SJCRH30 (cell line): ENCODE measurements around the gene FOXD2. TPM values are rescaled to one million over a fixed set of nuclear protein-coding genes. Genes with fewer than 3 reads are reported as not detected.

Experiments
- DNase-seq, 2 experiments: peaks; one replicate each; pipeline ENCODE4 v3.0.0-alpha.2; 2015 to 2020
- H3K27ac ChIP-seq: fragments of 250-450 bp; sonication (Bioruptor Pico); 2 replicates; pipeline ENCODE4 v1.5.1; 2020; ENCODE audit warnings: mild to moderate bottlenecking, moderate library complexity
- H3K27me3 ChIP-seq: fragments of 250-450 bp; sonication (Bioruptor Pico); 2 replicates; pipeline ENCODE4 v1.5.1; 2020; ENCODE audit warnings: mild to moderate bottlenecking, moderate library complexity
- H3K36me3 ChIP-seq: fragments of 250-450 bp; sonication (Bioruptor Pico); 2 replicates; pipeline ENCODE4 v1.5.1; 2020; ENCODE audit warnings: mild to moderate bottlenecking, moderate library complexity
- H3K4me1 ChIP-seq: fragments of 250-450 bp; sonication (Bioruptor Pico); 2 replicates; pipeline ENCODE4 v1.5.1; 2020; ENCODE audit warnings: mild to moderate bottlenecking, moderate library complexity
- H3K4me3 ChIP-seq: fragments of 250-450 bp; sonication (Bioruptor Pico); 2 replicates; pipeline ENCODE4 v1.5.1; 2020; ENCODE audit warnings: mild to moderate bottlenecking, moderate library complexity
- H3K9me3 ChIP-seq: fragments of 250-450 bp; sonication (Bioruptor Pico); replicated peaks from 2 replicates; pipeline ENCODE4 v1.5.1; 2020; ENCODE audit warnings: mild to moderate bottlenecking, moderate library complexity
- total RNA-seq: library from RNA; depleted of rRNA; stranded (reverse); fragments of >200 nt; shearing (Covaris generic); gene quantifications from 2 replicates; pipeline ENCODE4 v1.2.3, GENCODE V29; 2014; rRNA removed

The FOXD2 gene
- total RNA-seq, 1 experiment from 2014 or later = 2.2 TPM

DNA sequence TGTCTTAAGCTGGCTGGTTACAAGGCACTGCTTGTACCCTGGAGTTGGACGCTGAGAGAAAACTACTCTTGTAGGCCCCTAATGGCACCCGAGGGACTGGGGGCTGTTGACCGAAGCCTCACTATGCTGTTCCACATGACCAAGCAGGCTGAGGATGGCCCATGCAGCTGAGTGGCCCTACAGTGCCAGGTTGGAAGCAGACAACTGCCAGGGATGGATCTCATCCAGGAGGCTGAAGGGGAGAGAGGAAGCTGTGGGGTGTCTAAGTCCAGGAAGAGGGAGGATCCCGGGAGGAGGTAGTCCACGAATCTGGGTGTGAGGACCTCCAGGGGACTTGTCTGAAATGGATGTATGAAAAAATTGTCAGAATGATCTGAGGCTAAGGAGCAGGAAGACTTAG, 45.8 kb downstream of the FOXD2 start:
- peaks cover under 1% of the 10 kb centered on the region; the same call in 1 of the 2 replicates for H3K27me3 ChIP-seq
- no peak overlapping the region for H3K27ac ChIP-seq
- no peak for DNase-seq
- H3K36me3 ChIP-seq = no peaks in the 10 kb centered on the region
- no peak overlapping the region for H3K4me3 ChIP-seq
- no peaks in the 10 kb centered on the region for H3K9me3 ChIP-seq
- H3K4me1 ChIP-seq = no peaks in the 10 kb centered on the region

DNA sequence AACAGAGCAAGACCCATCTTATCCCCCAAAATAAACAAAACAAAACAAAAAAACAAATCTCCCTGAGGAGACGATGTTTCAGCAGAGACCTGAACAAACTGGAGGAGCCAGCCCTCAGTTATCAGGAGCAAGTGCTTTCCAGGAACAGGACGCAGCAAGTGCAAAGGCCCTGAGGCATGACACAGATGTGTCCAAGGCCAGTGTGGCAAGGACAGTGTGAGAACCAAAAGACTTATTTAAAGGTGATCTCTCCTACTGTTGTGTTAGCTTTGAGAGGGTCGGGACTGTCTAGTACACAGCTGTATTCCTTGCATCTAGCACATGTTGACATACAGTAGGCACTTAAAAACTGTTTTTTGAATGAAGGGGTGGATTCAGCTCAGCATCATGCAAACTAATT, 48.0 kb downstream of the FOXD2 start:
- Histone ChIP-seq H3K27me3 (peaks cover 7% of the 10 kb centered on the region; the same call in 1 of the 2 replicates), H3K36me3 (no peaks in the 10 kb centered on the region), H3K27ac (no peak overlapping the region), H3K9me3 (no peaks in the 10 kb centered on the region), H3K4me1 (no peaks in the 10 kb centered on the region), H3K4me3 (no peak overlapping the region)
- DNase-seq = no peak

DNA sequence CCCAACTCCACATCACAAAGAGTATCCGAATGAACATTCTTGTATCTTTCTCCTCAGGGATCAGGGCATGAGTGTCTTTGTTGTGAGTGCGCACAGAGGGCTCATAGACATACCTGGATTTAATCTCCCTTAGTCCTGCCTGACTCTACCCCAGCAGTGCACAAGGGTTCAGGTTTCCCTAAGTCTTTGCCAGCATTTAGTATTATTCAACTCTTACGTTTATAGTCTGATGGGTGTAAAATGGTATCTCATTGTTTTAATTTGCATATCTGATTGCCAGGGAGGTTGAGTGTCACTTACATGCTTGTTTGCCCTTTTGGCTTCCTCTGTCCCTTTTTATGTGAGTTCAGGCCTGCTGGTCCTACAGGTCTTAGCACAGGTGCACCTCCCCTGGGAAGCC, 49.5 kb downstream of the FOXD2 start:
- no peak overlapping the region for H3K4me3 ChIP-seq
- no peaks in the 10 kb centered on the region for H3K36me3 ChIP-seq
- peaks cover 3% of the 10 kb centered on the region; the same call in 1 of the 2 replicates for H3K4me1 ChIP-seq
- no peak for DNase-seq
- H3K27ac ChIP-seq = no peak overlapping the region
- peaks cover 12% of the 10 kb centered on the region; the same call in 1 of the 2 replicates for H3K27me3 ChIP-seq
- H3K9me3 ChIP-seq = no peaks in the 10 kb centered on the region

DNA sequence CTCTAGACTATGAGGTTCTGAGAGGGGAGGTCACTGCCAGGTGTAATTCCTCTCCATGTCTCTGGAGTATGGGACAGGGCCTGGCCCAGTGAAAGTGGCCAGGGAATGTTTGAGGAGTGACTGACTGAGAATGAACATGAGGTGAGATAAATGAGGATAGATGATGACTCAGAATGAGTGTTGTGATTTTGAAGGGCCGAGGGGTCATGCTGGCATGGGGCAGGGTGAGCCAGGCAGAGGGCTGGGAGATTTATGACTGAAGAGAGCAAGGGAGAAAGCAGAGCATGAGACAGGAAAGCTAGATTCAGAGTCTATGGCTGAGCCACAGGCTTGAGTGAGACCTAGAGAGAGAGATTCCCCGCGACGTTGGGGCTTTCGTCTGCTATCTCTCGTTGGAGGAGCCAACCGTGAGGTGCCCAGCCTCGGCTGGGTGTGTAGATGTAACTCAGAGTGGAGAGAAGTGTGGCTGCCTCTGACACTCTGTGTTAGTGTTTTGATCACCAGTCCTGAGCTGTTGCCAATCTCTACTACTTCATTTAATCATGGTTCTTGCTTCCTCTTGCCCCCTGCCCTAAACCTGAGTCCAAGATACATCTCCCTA, 50.1 kb downstream of the FOXD2 start:
- DNase-seq = no peak

More for the DNA sequence above, 50.1 kb downstream of the FOXD2 start:
- peaks cover 18% of the 10 kb centered on the region; the same call in 1 of the 2 replicates for H3K27me3 ChIP-seq
- no peak overlapping the region for H3K4me3 ChIP-seq
- no peak overlapping the region for H3K27ac ChIP-seq
- no peaks in the 10 kb centered on the region for H3K36me3 ChIP-seq
- peaks cover 3% of the 10 kb centered on the region; the same call in 1 of the 2 replicates for H3K4me1 ChIP-seq
- no peaks in the 10 kb centered on the region for H3K9me3 ChIP-seq

Other genes starting within 250 kb of the FOXD2 start
- not detected in 2 replicates for gene PDZK1IP1, start 248.0 kb upstream of the FOXD2 start, total RNA-seq
- gene TAL1, start 205.8 kb upstream of the FOXD2 start, total RNA-seq = 2.9 and 4.2 TPM in 2 replicates
- gene STIL, start 123.9 kb upstream of the FOXD2 start, total RNA-seq = 48.5 and 53.4 TPM in 2 replicates
- gene CMPK1, start 104.3 kb upstream of the FOXD2 start, total RNA-seq = 127 and 144 TPM in 2 replicates
- not detected in 2 replicates for gene FOXE3, start 21.8 kb upstream of the FOXD2 start, total RNA-seq